LNCaP clone FGC (cell line): ENCODE results near the gene GPR180.

Experiments used
- DNase-seq: peaks from one replicate; pipeline ENCODE4 v3.0.0-alpha.2; 2011; ENCODE audit warnings: low read depth
- H3K4me3 ChIP-seq: 2 replicates; pipeline ENCODE4 v1.5.1; 2011; ENCODE audit warnings: mild to moderate bottlenecking, low read depth, low read length, control low read depth
- TF ChIP-seq, protein P1 (sequence below): IDR thresholded peaks from 2 replicates; pipeline ENCODE4 v1.5.1; 2012; ENCODE audit warnings: mild to moderate bottlenecking; ENCODE audit not compliant: control insufficient read depth, insufficient read depth; ENCODE audit errors: extremely low read depth

GPR180 gene

DNA sequence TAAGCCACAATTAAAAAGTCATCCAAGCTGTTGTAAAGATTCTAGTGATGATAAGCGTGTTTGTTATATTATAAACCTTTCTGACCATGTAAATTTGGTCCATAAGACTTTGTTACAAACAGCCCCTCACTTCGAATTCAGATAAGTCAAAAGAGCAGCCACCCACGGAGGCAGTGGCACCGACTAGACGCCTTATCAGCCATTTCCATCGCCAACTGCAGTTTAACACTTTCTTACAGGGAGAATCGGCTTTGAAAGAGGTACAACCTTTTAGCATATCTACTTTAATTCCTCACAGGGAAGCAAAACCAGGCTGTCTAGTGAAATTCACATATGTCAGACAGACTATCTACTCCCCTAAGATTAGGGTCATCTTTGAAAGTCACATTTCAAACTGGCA is 63.2 kb downstream of the GPR180 start:
- DNase-seq: no peak
- TF ChIP-seq, protein P1, sequence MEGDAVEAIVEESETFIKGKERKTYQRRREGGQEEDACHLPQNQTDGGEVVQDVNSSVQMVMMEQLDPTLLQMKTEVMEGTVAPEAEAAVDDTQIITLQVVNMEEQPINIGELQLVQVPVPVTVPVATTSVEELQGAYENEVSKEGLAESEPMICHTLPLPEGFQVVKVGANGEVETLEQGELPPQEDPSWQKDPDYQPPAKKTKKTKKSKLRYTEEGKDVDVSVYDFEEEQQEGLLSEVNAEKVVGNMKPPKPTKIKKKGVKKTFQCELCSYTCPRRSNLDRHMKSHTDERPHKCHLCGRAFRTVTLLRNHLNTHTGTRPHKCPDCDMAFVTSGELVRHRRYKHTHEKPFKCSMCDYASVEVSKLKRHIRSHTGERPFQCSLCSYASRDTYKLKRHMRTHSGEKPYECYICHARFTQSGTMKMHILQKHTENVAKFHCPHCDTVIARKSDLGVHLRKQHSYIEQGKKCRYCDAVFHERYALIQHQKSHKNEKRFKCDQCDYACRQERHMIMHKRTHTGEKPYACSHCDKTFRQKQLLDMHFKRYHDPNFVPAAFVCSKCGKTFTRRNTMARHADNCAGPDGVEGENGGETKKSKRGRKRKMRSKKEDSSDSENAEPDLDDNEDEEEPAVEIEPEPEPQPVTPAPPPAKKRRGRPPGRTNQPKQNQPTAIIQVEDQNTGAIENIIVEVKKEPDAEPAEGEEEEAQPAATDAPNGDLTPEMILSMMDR: no peak
- no peak overlapping the region for H3K4me3 ChIP-seq

DNA sequence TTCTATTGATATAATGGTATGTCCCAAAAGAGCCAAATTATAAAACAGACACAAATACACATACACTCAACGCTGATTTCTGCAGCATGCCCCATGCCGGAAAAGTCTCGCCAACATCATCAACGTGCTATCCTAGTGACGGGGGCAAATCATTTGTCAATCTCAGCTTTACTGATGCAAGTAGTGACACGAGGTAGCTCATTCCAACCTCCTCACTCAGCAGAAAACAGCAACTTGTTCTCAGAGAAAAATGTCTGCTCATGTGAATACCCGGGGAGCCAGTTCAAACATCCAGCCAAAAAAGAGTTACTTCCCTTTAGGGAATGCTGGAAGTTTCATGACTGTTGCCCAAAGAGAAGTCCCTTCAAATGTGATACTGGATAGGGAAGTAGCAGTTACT is 64.4 kb downstream of the GPR180 start:
- no peak overlapping the region for H3K4me3 ChIP-seq
- TF ChIP-seq, protein P1: no peak
- DNase-seq: no peak

DNA sequence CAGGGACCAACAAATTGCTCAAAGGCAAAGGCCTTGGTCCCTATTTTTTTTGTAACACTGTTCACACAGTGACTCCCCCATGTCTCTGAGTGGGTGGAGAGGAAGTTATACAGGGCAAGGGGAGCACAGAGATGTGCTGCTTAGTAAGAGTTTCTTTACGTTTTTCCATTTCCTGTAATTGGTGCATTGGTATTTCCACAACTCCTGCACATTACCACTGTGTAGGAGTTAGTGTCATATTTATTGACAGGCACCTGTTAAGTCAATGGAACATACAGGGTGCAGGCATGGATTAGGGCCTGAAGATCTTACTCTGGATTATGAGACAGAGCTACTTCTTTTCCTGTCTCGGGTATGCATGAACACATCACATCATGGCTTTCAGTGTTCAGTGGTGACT is 65.5 kb downstream of the GPR180 start:
- no peak overlapping the region for H3K4me3 ChIP-seq
- TF ChIP-seq, protein P1: no peak
- DNase-seq: no peak

DNA sequence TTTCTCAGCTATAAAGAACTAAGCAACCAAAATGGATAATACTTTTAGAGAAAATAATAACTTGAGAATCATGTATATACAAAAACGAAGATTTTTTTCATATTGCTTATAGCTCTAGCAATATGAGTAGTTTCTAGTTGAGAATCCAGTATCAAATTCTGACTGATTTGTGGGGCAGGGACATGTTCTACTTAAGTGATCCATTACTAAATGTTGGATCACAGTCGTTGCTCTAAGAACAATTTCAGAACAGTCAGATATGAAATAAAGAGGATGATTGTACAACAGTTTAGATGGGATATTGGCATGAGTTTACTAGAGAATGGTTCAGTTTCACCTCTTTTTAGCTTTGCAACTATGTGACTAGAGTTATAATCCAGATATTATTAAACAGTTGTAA is 70.7 kb downstream of the GPR180 start:
- TF ChIP-seq, protein P1: no peak
- no peak overlapping the region for H3K4me3 ChIP-seq
- DNase-seq: no peak

DNA sequence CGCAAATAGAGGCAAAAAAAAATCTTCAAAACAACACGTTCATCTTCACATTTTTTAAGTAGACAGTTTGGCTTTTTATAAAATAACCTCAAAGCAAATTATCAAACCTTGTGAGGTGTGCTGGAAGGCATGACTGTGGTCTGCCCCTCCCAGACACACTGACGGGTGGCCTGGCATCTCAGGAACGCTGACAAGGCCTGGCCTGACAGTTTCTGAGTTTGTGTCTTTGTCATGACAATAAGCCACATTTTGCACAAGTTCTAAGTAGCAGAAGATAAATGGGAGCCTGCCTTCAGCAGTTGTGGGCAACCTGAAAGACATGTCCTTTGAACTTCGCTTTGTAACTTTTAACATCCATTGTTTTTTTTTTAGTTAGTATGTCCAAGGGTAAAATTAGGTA is 72.2 kb downstream of the GPR180 start:
- TF ChIP-seq, protein P1: no peak
- H3K4me3 ChIP-seq: no peak overlapping the region
- DNase-seq: no peak

DNA sequence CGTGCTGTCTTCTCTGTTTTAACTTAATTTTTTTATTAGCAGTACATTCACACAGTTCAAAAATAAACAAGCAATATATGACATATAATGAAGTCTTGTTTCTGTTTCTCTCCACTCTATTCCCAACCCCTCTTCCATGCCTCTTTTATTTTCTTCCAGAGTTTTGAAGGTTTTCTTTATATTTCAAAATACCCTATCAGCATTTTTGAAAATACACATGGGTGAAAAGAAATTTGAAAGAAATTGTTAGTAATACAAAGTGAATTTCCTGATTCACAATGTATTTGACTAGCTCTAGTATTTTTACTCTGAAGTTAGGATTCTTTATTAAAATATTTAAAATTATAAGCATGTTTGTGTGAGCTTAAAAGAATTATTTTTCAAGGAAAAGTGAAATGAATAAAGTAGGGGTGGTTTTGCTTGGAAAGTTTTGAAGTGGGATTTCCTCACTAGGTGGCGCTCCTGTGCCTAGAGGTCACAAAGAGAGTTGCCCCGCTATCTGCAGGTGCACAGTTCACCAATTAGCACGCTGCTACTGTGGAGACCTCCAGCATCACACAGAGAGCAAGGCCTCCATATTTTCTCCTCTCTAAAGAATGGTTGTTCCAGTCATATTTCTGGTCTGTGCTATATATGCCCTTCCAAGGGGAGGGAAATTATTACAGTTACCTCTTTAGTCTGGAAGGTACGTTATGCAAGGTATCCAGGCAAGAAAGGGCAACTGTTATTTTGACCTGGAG is 73.1 kb downstream of the GPR180 start:
- TF ChIP-seq, protein P1: peak; percentile 64
- H3K4me3 ChIP-seq: no peak overlapping the region
- peak; percentile 4 for DNase-seq

DNA sequence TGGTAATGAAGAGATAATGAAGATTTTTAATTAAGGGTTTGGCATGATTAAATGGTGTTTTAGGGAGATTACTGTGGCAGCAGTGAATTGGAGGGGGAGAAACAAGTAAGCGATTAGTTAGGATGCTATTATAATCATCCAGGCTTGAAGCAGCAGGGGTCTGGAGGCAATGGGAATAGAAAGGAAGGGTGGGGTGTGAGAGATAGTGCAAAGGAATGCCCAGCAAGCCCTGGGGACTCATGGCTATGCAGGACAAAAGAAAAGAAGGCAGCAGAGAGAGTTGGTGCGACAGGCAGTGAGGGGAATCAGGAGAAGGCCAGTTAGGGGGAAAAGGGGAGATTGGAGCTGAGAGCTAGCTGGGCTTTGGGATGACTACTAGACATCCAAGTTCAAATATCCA is 76.1 kb downstream of the GPR180 start:
- no peak for DNase-seq

More for the DNA sequence above, 76.1 kb downstream of the GPR180 start:
- H3K4me3 ChIP-seq: no peak overlapping the region
- TF ChIP-seq, protein P1: no peak
